ENCODE data around the gene ALG12. TPM values are rescaled to one million over a fixed set of nuclear protein-coding genes. Genes with fewer than 3 reads are reported as not detected.
A peak's percentile ranks its signal among the peaks of the same experiment; 100 is the strongest.

ALG12 gene
- total and polyA plus RNA-seq, 2 of the 13 experiments (the other 11 are each of a cell fraction or from before 2014, with no cell fraction given) = 7.8 to 15.8 TPM

DNA sequence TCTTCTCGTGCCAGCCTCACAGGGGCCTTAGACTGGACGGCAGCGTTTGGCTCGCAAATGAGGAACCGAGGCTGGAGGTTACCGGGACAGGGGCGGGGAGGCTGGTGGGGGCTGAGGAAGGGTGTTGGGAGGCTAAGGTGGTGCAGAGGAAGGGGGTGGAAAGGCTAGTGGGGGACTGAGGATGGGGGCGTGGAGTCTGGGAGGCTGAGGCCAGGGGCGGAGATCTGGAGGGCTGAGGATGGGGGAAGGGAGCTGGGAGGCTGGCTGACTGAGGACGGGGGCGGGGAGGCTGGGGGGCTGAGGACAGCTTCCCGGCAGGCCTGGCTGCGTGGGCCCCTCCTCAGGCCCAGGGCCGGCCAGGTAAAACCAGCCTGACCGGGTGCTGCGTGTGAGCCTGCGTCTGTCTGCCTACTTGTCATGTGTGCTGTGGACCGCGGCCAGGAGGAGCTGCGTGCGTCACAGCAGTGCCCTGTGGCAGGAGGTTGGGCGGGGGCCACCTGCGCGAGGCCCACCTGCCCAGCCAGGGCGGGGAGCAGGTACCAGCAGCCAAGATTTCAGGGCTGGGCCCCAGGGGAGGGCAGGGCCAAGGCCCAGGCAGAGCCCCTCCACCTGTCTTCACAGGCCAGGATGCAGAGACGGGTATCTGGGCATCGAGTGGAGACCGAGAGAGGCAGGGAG is 32.9 kb upstream of the ALG12 start (continued):
- TF ChIP-seq ZNF841 (CRISPR knock-in tag; IDR thresholded peaks at IDR 0.05; ENCODE audit: borderline replicate concordance) (no peak), HMG20B (CRISPR knock-in tag; conservative IDR thresholded peaks at IDR 0.05) (no peak), POLR2AphosphoS2 (IDR thresholded peaks at IDR 0.05; ENCODE audit: low read depth, low read length) (no peak), ZNF564 (CRISPR knock-in tag; IDR thresholded peaks at IDR 0.05) (peak; percentile 60; the same call in 1 of the 2 replicates), ZSCAN21 (CRISPR knock-in tag; IDR thresholded peaks at IDR 0.05; ENCODE audit: borderline replicate concordance) (peak; percentile 83), MEF2D (CRISPR knock-in tag; IDR thresholded peaks at IDR 0.05) (no peak), ZSCAN31 (CRISPR knock-in tag; IDR thresholded peaks at IDR 0.05; ENCODE audit: low read depth) (peak; percentile 60; the same call in 1 of the 2 replicates), RXRB (CRISPR knock-in tag; IDR thresholded peaks at IDR 0.05; ENCODE audit: borderline replicate concordance) (no peak), ZEB1 (IDR thresholded peaks at IDR 0.05; ENCODE audit: insufficient replicate concordance, low read depth) (peak; percentile 53), ZNF710 (CRISPR knock-in tag; IDR thresholded peaks at IDR 0.05; ENCODE audit: borderline replicate concordance) (no peak), U2AF1 (optimal IDR thresholded peaks at IDR 0.05; ENCODE audit: low read depth, low read length) (no peak), TP53 (CRISPR knock-in tag; conservative IDR thresholded peaks at IDR 0.05) (no peak), FOSL2 (CRISPR knock-in tag; IDR thresholded peaks at IDR 0.05) (no peak), MBNL3 (CRISPR knock-in tag; conservative IDR thresholded peaks at IDR 0.05) (no peak), SMAD3 (CRISPR knock-in tag; IDR thresholded peaks at IDR 0.05) (no peak), ZNF460 (CRISPR knock-in tag; IDR thresholded peaks at IDR 0.05; ENCODE audit: borderline replicate concordance) (no peak), ZNF646 (CRISPR knock-in tag; IDR thresholded peaks at IDR 0.05) (peak; percentile 42; the same call in 1 of the 2 replicates), YY1 (IDR thresholded peaks at IDR 0.05; ENCODE audit: insufficient read depth, insufficient replicate concordance, low read depth, low read length) (no peak), ZNF709 (CRISPR knock-in tag; IDR thresholded peaks at IDR 0.05) (0 out of 2 replicates have a peak, but pooled peaks have one; percentile 37), NFIB (CRISPR knock-in tag; IDR thresholded peaks at IDR 0.05; ENCODE audit: borderline replicate concordance) (no peak)
- TF ChIP-seq, protein P1, sequence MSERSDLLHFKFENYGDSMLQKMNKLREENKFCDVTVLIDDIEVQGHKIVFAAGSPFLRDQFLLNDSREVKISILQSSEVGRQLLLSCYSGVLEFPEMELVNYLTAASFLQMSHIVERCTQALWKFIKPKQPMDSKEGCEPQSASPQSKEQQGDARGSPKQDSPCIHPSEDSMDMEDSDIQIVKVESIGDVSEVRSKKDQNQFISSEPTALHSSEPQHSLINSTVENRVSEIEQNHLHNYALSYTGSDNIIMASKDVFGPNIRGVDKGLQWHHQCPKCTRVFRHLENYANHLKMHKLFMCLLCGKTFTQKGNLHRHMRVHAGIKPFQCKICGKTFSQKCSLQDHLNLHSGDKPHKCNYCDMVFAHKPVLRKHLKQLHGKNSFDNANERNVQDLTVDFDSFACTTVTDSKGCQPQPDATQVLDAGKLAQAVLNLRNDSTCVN (CRISPR knock-in tag; IDR thresholded peaks at IDR 0.05; ENCODE audit: borderline replicate concordance) = 0 out of 2 replicates have a peak, but pooled peaks have one; percentile 31
